ENCODE data around the gene U2AF2.

Gene U2AF2

DNA sequence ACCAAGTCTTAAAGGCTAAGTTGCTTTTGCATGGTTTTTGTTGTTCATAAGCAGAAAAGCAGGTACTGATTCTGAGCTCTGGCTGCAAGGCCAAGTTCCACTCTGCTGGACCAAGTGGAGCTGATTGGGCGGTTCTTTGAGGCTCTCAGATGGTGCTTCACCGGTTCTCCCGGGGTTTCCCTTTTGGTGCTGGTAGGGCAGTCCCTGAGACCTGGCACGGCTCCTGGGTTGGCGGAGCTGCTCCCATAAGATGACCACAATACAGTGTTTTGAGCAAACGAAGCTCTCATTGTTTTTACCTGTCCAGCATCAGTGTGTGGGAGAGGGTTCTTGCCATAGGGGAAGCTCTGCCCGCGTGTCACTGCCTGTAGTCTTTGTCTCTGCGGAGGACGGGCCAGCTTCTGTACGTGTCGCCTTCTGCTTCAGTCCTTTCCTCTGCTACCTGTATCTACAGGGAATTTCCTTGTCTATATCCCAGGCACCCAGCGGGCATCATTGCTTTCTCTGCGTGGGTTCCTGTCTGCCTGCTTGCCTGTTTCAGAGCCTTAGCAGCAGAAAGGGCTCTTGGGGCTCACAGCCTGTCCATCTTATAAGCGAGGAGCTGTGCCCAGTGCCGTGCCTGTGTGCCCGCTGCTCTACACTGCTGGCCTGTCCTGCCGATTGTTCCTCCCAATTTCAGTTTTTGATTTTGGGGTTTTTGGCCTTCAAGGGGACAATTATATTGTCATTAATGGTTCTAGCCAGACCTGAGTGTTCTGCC lies 2.3 kb downstream of the U2AF2 start:
- DNase-seq (ENCODE audit: low read depth in 2 of 2) = peak in 1 of 2 donors; percentile 8

DNA sequence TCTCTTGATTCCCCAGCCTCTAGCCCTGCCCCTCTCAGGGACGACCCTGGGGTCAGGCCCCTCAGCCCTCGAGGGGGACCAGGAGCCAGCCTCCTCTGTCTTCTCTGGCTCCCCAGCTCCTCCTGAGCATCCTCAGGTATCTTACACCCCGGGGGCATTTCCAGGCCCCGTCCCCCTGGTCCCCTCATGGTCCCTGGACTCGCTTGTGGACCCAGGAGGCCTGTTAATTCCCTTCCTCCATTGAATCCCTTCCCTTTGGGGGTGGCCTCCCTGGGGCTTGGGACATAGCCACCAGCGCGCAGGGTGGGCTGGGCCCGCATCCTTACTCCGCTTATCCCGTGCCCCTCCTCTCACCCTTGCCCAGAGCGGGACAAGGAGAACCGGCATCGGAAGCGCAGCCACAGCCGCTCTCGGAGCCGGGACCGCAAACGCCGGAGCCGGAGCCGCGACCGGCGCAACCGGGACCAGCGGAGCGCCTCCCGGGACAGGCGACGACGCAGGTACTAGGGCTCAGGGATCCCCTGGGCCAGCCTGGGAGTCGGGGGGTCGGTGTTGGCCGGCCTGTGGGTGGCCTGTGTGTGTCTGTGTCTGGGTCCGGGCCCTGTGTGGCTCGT lies 4.1 kb downstream of the U2AF2 start:
- DNase-seq (ENCODE audit: low read depth in 2 of 2) = no peak

DNA sequence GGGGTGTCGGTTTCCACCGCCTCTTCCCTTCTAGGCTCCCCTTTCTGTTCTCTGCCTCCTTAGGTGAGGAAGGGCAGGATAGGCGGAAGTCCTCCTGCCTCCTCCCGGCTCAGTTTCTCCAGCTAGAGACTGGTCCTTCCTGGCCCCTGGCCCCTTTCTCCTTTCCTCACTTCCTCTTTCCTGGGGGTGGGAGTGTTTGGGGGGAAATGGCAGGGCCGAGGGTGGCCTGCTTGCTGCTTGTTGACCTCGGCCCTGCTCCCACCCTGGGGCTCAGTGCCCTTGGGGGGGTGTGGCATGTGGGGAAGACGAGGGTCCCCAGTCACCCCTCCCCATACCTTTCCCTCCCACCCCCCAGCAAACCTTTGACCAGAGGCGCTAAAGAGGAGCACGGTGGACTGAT lies 5.0 kb downstream of the U2AF2 start:
- no peak for DNase-seq (ENCODE audit: low read depth in 2 of 2)

DNA sequence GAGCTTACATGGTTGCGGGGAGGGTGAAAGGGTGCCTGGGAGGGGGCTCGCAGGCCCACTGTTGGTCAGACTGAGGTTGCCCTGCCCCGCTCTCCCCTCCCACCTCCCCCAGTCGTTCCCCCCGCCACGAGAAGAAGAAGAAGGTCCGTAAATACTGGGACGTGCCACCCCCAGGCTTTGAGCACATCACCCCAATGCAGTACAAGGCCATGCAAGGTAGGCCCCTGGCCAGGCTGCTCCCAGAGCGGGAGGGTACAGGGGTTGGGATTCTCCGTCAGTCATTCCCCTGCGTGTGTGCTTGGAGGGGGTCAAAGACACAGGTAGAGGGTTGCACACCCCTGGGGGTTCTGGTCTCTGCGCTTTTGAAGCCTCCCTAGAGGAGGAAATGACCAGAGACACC lies 5.6 kb downstream of the U2AF2 start:
- no peak for DNase-seq (ENCODE audit: low read depth in 2 of 2)

DNA sequence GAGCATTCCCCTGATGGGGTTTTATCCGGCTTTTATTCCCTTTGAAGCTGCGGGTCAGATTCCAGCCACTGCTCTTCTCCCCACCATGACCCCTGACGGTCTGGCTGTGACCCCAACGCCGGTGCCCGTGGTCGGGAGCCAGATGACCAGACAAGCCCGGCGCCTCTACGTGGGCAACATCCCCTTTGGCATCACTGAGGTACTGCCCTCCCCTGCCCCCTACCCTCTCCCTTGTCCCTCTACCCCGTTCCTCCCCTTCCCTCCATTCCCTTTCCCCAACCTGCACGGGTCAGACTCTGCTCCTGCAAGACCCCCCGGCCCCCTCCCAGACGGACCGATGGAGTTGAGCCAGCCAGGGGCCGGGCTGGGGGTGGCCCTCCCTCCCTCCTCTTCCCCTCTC lies 6.2 kb downstream of the U2AF2 start:
- DNase-seq (ENCODE audit: low read depth in 2 of 2) = no peak

GRCh38 chr19:55661826-55662225 lies 7.0 kb downstream of the U2AF2 start:
- DNase-seq (ENCODE audit: low read depth in 2 of 2) = no peak

DNA sequence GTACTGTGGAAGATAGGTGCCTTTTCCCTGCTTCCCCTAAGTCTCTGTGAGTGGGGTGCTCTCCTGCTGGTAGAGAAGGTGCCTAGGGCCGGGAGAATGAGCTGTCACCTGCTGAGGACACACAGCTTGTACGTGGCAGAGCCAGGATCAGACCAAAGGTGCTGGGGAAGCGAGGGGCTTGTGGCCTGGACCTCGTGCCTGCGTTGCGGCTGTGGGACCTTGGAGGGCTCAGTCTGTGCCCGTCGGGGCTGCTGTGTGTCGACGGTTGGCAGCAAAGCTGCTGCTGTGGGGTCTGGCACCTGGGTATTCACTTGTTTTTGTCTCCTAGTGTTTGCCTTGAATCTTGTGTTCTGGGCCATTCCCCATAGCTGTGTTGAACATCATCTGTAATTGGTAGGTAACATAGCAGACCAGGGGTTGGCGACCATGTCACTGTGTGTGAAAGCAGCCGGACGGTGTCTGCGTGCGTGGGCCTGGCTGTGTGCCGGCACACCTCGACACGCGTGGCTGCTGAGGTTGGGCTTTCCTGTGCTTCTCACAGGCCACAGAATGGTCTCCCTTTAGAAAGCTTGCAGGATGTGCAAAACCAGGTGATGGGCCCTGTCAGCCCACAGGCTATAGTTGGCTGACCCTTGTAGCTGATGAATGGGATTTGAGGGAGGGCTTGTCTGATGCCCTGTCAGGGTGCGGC lies 9.2 kb downstream of the U2AF2 start:
- no peak for DNase-seq (ENCODE audit: low read depth in 2 of 2)

DNA sequence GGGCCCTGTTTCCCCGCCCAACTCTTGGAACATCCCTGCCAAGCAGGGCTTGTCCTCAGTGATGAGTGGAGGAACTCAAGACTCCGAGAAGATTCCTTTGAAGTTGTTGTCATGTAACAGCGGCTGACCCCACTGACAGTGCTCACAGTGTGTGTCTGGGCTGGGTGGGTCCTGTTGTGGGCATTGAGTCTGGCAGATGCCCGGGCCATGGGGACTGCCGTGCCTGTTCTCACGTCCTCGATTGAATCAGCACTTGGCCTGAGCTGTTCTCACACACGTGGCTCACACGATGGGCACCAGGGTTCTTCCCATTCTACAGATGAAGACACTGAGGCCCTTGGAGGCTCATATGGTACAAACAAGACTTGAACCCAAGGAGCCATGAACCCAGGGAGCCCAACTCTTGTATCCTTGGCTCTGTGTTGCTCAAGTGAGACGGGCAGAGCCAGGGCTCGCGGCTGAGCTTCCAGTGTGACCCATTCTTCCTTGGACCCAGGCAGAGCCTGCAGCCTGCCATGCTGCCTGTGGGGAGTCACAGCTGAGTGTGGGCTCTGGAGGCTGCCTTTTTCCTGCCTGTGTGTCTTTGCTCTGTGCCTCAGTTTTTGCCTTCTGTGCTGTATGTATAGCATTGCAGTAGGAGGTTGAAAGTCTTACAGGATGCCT lies 11.6 kb downstream of the U2AF2 start:
- no peak for DNase-seq (ENCODE audit: low read depth in 2 of 2)

GRCh38 chr19:55667006-55667381 lies 12.2 kb downstream of the U2AF2 start:
- DNase-seq (ENCODE audit: low read depth in 2 of 2) = no peak

DNA sequence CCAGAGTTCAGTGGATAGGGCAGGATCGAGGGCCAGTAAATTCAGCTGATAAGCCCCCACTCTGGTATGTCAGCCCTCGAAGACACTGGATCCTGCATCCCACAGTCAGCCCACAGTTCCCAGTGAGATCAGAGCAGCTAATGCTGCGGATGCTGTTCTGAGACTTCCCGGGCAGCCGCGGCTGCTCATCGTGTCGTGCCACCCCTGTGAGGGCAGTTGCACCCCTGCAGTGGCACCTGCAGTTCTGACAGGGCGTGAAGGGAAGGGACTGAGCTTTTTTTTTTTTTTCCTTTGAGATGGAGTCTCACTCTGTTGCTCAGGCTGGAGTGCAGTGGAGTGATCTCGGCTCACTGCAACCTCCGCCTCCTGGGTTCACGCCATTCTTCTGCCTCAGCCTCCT lies 12.7 kb downstream of the U2AF2 start:
- DNase-seq (ENCODE audit: low read depth in 2 of 2) = no peak

- DNase-seq (ENCODE audit: low read depth in 2 of 2) = no peak
Measured at GRCh38 chr19:55667958-55668357, 13.1 kb downstream of the U2AF2 start.

GRCh38 chr19:55668603-55669348 lies 13.9 kb downstream of the U2AF2 start:
- DNase-seq (ENCODE audit: low read depth in 2 of 2) = no peak

DNA sequence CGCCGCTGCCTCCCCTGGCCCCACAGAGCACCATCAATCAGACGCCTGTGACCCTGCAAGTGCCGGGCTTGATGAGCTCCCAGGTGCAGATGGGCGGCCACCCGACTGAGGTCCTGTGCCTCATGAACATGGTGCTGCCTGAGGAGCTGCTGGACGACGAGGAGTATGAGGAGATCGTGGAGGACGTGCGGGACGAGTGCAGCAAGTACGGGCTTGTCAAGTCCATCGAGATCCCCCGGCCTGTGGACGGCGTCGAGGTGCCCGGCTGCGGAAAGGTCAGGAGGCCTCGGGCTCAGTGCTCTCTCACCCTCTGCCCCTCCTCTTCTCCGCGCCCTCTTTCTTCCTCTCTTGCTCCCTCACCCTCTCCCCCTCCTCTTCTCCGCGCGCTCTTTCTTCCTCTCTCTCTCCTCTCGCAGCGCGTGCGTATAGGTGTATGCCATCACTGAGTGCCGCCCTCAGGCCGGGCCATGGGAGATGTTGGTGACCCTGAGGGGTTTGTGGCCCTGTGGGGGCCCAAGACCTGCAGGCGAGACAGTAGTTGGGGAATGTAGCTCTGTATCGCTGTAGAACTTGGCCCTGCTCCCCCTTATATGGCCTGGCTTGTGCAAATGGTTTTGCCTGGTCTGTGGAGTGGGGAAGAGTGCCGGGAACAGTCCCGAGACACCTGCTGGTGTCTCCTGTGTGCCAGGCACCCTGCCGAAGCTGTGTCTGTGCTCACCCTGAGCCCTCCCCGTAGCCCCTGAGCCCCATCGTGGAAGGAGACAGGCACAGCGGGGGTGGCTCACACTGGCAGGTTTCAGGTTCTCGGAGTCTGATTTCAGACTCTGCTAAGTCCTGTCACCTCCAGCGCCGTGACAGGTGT lies 14.8 kb downstream of the U2AF2 start:
- no peak for DNase-seq (ENCODE audit: low read depth in 2 of 2)

- no peak for DNase-seq (ENCODE audit: low read depth in 2 of 2)
Measured at GRCh38 chr19:55670280-55671053, 15.6 kb downstream of the U2AF2 start.

GRCh38 chr19:55671054-55671378 lies 16.2 kb downstream of the U2AF2 start:
- no peak for DNase-seq (ENCODE audit: low read depth in 2 of 2)

- no peak for DNase-seq (ENCODE audit: low read depth in 2 of 2)
Measured at GRCh38 chr19:55672418-55672817, 17.6 kb downstream of the U2AF2 start.

- DNase-seq (ENCODE audit: low read depth in 2 of 2) = no peak
Measured at GRCh38 chr19:55673465-55673864, 18.6 kb downstream of the U2AF2 start.

DNA sequence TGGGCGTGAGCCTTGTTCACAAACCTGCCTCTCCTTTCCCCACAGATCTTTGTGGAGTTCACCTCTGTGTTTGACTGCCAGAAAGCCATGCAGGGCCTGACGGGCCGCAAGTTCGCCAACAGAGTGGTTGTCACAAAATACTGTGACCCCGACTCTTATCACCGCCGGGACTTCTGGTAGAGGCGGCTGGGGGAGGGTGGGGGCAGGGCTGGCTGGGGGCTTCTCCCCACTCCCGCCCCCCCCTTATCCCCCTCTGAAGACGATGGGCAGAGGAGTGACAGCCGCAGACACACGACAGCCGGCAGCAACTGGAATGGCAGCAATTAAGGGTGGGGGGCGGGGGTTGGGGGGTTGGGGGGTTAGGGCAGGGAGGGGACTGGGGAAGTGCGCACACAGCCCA lies 19.1 kb downstream of the U2AF2 start:
- no peak for DNase-seq (ENCODE audit: low read depth in 2 of 2)

- DNase-seq (ENCODE audit: low read depth in 2 of 2) = no peak
Measured at GRCh38 chr19:55674459-55674840, 19.6 kb downstream of the U2AF2 start.
